Measurements from ENCODE around the gene SHC2.

Gene SHC2

GRCh38 chr19:438416-438958 lies 22.3 kb downstream of the SHC2 start:
- no peak for TF ChIP-seq CTCF (IDR thresholded peaks at IDR 0.05; ENCODE audit: low read depth, low read length)
- no peak overlapping the region for H3K4me3 ChIP-seq (ENCODE audit: low read depth, low read length)
- in situ Hi-C loops (cut with HindIII; ENCODE audit: low sequenced_read_pairs) = no loop called here
- no peak for DNase-seq (ENCODE audit: low read depth, low spot score)

DNA sequence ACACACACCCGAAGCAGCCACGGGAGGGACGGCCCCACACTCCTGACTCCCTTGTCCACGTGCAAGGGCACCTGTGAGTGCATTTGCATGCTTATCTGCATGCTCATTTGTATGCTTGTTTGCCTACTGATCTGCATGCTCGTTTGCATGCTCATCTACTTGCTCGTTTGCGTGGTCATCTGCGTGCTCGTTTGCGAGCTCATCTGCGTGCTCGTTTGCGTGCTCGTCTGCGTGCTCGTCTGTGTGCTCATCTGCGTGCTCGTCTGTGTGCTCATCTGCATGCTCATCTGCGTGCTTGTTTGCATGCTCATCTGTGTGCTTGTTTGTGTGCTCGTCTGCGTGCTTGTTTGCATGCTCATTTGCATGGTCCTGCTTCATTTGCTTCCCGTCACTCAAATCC lies 23.8 kb downstream of the SHC2 start:
- in situ Hi-C loops (cut with HindIII; ENCODE audit: low sequenced_read_pairs) = no loop called here
- H3K4me3 ChIP-seq (ENCODE audit: low read depth, low read length) = no peak overlapping the region
- no peak for TF ChIP-seq CTCF (IDR thresholded peaks at IDR 0.05; ENCODE audit: low read depth, low read length)
- no peak for DNase-seq (ENCODE audit: low read depth, low spot score)

GRCh38 chr19:436413-436950 lies 24.4 kb downstream of the SHC2 start:
- no peak for DNase-seq (ENCODE audit: low read depth, low spot score)
- in situ Hi-C loops (cut with HindIII; ENCODE audit: low sequenced_read_pairs) = no loop called here
- TF ChIP-seq CTCF (IDR thresholded peaks at IDR 0.05; ENCODE audit: low read depth, low read length) = no peak
- no peak overlapping the region for H3K4me3 ChIP-seq (ENCODE audit: low read depth, low read length)

DNA sequence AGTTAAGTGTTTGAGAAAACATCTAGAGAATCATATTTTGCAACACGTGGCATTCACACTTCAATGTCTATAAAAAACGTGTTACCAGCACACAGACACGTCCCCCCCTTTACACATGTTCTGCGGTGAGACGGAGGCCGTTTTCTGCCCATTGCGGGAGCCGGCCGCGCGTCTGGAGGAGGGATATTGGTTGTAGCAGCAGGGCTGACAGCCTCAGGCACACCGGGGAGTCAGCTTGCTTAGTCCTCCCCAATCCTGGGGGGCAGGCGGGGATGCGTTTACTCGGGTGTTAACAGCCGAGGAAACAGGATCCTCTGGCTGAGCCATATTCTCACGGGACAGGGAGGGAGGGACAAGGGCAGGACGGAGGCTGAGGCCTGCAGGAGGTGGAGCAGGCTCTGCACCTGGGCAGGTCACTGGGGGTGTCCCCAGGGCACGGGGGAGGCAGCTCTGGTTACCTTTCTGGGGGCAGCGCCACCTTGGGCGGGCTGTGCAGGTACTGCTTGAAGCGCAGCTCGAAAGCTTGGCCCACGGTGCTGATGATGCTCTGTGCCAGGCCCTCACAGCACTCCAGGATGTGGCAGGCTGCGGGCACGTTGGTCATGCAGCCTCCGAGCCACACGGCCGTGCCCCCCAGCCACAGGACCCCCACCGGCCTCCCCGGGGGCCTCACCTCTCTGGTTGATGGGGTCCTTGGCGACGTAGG lies 25.0 kb downstream of the SHC2 start:
- no peak for DNase-seq (ENCODE audit: low read depth, low spot score)
- no peak for TF ChIP-seq CTCF (IDR thresholded peaks at IDR 0.05; ENCODE audit: low read depth, low read length)
- H3K4me3 ChIP-seq (ENCODE audit: low read depth, low read length) = no peak overlapping the region
- in situ Hi-C loops (cut with HindIII; ENCODE audit: low sequenced_read_pairs) = no loop called here

GRCh38 chr19:435056-435706 lies 25.7 kb downstream of the SHC2 start:
- in situ Hi-C loops (cut with HindIII; ENCODE audit: low sequenced_read_pairs) = no loop called here
- no peak for TF ChIP-seq CTCF (IDR thresholded peaks at IDR 0.05; ENCODE audit: low read depth, low read length)
- DNase-seq (ENCODE audit: low read depth, low spot score) = no peak
- H3K4me3 ChIP-seq (ENCODE audit: low read depth, low read length) = no peak overlapping the region

DNA sequence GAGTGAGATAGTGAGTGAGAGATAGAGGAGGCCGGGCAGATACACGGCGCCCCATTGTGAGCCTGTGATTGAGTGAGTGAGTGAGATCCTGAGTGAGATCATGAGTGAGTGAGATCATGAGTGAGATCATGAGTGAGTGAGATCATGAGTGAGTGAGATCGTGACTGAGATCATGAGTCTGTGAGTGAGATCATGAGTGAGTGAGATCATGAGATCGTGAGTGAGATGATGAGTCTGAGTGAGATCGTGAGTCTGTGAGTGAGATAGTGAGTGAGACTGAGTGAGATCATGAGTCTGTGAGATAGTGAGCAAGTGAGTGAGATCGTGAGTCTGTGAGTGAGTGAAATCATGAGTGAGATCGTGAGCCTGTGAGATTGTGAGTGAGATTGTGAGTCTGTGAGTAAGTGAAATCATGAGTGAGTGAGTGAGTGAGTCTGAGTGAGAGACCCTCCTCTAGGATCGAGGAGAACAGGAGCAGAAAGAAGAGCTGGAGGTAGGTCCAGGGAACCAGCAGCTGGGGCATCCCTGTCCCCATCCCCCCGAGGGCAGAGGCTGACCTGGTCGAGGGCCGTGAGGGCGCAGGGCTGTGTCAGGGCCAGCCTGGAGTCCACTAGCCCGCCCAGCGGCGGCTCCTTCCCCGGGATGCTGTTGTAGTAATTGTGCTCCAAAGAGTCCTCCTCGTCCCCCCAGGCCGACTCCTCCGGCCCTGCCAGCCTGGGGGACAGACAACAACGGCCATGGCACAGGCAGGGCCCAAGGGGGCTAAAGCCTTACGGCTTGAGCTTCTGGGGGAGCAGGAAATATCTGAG lies 26.5 kb downstream of the SHC2 start:
- H3K4me3 ChIP-seq (ENCODE audit: low read depth, low read length) = no peak overlapping the region
- TF ChIP-seq CTCF (IDR thresholded peaks at IDR 0.05; ENCODE audit: low read depth, low read length) = no peak
- DNase-seq (ENCODE audit: low read depth, low spot score) = no peak

More for the DNA sequence above, 26.5 kb downstream of the SHC2 start:
- in situ Hi-C loops (cut with HindIII; ENCODE audit: low sequenced_read_pairs) = no loop called here

Measured in astrocyte of the spinal cord (primary cell).